ENCODE measurements around the gene HDHD5.

- TF ChIP-seq GLIS3 (CRISPR knock-in tag; IDR thresholded peaks at IDR 0.05): no peak
- TF ChIP-seq ZNF565 (CRISPR knock-in tag; conservative IDR thresholded peaks at IDR 0.05; ENCODE audit: low read depth): no peak
- TF ChIP-seq ZFP30 (CRISPR knock-in tag; IDR thresholded peaks at IDR 0.05): no peak
- no peak for TF ChIP-seq ARNTL (CRISPR knock-in tag; IDR thresholded peaks at IDR 0.05; ENCODE audit: borderline replicate concordance, low read depth)
- no peak for TF ChIP-seq PATZ1 (CRISPR knock-in tag; IDR thresholded peaks at IDR 0.05; ENCODE audit: borderline replicate concordance)
Observed at GRCh38 chr22:17114173-17114897, 44.7 kb downstream of the HDHD5 start.
